PC-3 (cell line): Measurements from ENCODE around the gene CNTN2.

Experiments
- CTCF ChIP-seq: fragments of 300-600 bp; sonication (generic); conservative IDR thresholded peaks from 2 replicates; pipeline ENCODE4 v1.5.1; 2017; ENCODE audit warnings: antibody characterized with exemption, low read depth, mild to moderate bottlenecking, low read length
- EZH2 ChIP-seq: fragments of 300-600 bp; sonication (generic); IDR thresholded peaks from one replicate; pipeline ENCODE4 v1.6.1; 2017; ENCODE audit warnings: antibody characterized with exemption, mild to moderate bottlenecking, low read length; ENCODE audit not compliant: unreplicated experiment

GRCh38 chr1:205058853-205059252 lies 15.8 kb downstream of the CNTN2 start:
- TF ChIP-seq CTCF (no peak), EZH2 (no peak)
